ENCODE results near the gene SHISA6.

The SHISA6 gene

GRCh38 chr17:11240841-11241610, at the start of gene SHISA6:
TSS of gene SHISA6 (plus strand) at chr17:11241213.
- Histone ChIP-seq H4K20me1 (ENCODE audit: insufficient read depth, low read length) (no peaks in the 10 kb centered on the region), H3K27ac (ENCODE audit: low read depth, low read length, poor library complexity, severe bottlenecking) (no peak within 1 kb of the TSS), H3K27me3 (ENCODE audit: insufficient read depth, low read length) (no peaks in the 10 kb centered on the region), H3K4me3 (ENCODE audit: low read depth, low read length, poor library complexity, severe bottlenecking) (no peak within 1 kb of the TSS), H3K36me3 (ENCODE audit: insufficient read depth, low read length) (no peaks in the 10 kb centered on the region), H3K9ac (ENCODE audit: low read length) (no peak within 1 kb of the TSS), H3F3A (ENCODE audit: insufficient read depth, low read length) (no peaks in the 10 kb centered on the region), H2AFZ (ENCODE audit: low read length) (no peak within 1 kb of the TSS), H3K79me2 (ENCODE audit: insufficient read depth, low read length) (no peaks in the 10 kb centered on the region), H3K9me2 (ENCODE audit: low read depth, low read length) (no peaks in the 10 kb centered on the region), H3K9me3 (ENCODE audit: low read length) (no peaks in the 10 kb centered on the region), H3K4me2 (ENCODE audit: low read length) (no peak within 1 kb of the TSS), H3K4me1 (ENCODE audit: insufficient read depth, low read length, severe bottlenecking) (no peaks in the 10 kb centered on the region)
- TF ChIP-seq CTCF (IDR thresholded peaks at IDR 0.05; ENCODE audit: low read length) (no peak), EZH2 (IDR thresholded peaks at IDR 0.05; ENCODE audit: borderline replicate concordance, low read length) (no peak)

- H3K79me2 ChIP-seq (ENCODE audit: insufficient read depth, low read length): no peaks in the 10 kb centered on the region
- TF ChIP-seq EZH2 (IDR thresholded peaks at IDR 0.05; ENCODE audit: borderline replicate concordance, low read length) (no peak), CTCF (IDR thresholded peaks at IDR 0.05; ENCODE audit: low read length) (no peak)
- no peak overlapping the region for H3K9ac ChIP-seq (ENCODE audit: low read length)
- no peak overlapping the region for H3K4me2 ChIP-seq (ENCODE audit: low read length)
- no peak overlapping the region for H3K27ac ChIP-seq (ENCODE audit: low read depth, low read length, poor library complexity, severe bottlenecking)
- no peaks in the 10 kb centered on the region for H3K27me3 ChIP-seq (ENCODE audit: insufficient read depth, low read length)
- H3F3A ChIP-seq (ENCODE audit: insufficient read depth, low read length): no peaks in the 10 kb centered on the region
- H3K36me3 ChIP-seq (ENCODE audit: insufficient read depth, low read length): no peaks in the 10 kb centered on the region
- no peaks in the 10 kb centered on the region for H4K20me1 ChIP-seq (ENCODE audit: insufficient read depth, low read length)
- H3K9me2 ChIP-seq (ENCODE audit: low read depth, low read length): no peaks in the 10 kb centered on the region
- no peak overlapping the region for H3K4me3 ChIP-seq (ENCODE audit: low read depth, low read length, poor library complexity, severe bottlenecking)
- H3K9me3 ChIP-seq (ENCODE audit: low read length): no peaks in the 10 kb centered on the region
- no peaks in the 10 kb centered on the region for H3K4me1 ChIP-seq (ENCODE audit: insufficient read depth, low read length, severe bottlenecking)
- no peak overlapping the region for H2AFZ ChIP-seq (ENCODE audit: low read length)
Observed at GRCh38 chr17:11195801-11196200, 45.2 kb upstream of the SHISA6 start.

GRCh38 chr17:11204991-11205390, 36.0 kb upstream of the SHISA6 start:
- no peak for TF ChIP-seq CTCF (IDR thresholded peaks at IDR 0.05; ENCODE audit: low read length)
- TF ChIP-seq EZH2 (IDR thresholded peaks at IDR 0.05; ENCODE audit: borderline replicate concordance, low read length): no peak
- Histone ChIP-seq H3K27ac (ENCODE audit: low read depth, low read length, poor library complexity, severe bottlenecking) (no peak overlapping the region), H3K9ac (ENCODE audit: low read length) (no peak overlapping the region), H3K4me1 (ENCODE audit: insufficient read depth, low read length, severe bottlenecking) (no peaks in the 10 kb centered on the region), H3K9me3 (ENCODE audit: low read length) (no peaks in the 10 kb centered on the region), H3K4me2 (ENCODE audit: low read length) (no peak overlapping the region), H3K36me3 (ENCODE audit: insufficient read depth, low read length) (no peaks in the 10 kb centered on the region), H3K4me3 (ENCODE audit: low read depth, low read length, poor library complexity, severe bottlenecking) (no peak overlapping the region), H3K79me2 (ENCODE audit: insufficient read depth, low read length) (no peaks in the 10 kb centered on the region), H3F3A (ENCODE audit: insufficient read depth, low read length) (no peaks in the 10 kb centered on the region), H3K9me2 (ENCODE audit: low read depth, low read length) (no peaks in the 10 kb centered on the region), H4K20me1 (ENCODE audit: insufficient read depth, low read length) (no peaks in the 10 kb centered on the region), H2AFZ (ENCODE audit: low read length) (no peak overlapping the region), H3K27me3 (ENCODE audit: insufficient read depth, low read length) (no peaks in the 10 kb centered on the region)
